ENCODE measurements around the gene CST5.
A peak's percentile ranks its signal among the peaks of the same experiment; 100 is the strongest.
"Not testable (repeated sequence)": the region's sequence is repeated elsewhere in the genome, so short reads cannot be mapped to it uniquely, and the experiment has no call there.

The CST5 gene

GRCh38 chr20:23907579-23907978 lies 28.0 kb upstream of the CST5 start:
- Histone ChIP-seq H3K36me3 (no peaks in the 10 kb centered on the region), H3K4me3 (no peak overlapping the region), H3K4me1 (peaks cover 0 to 14% (median 7%) of the 10 kb centered on the region in 10 experiments; a peak in 11 of 20 replicates), H3K9me3 (replicated peaks in 1 of 11) (peaks cover 34 to 61% (median 54%) of the 10 kb centered on the region in 11 experiments), H4K20me1 (no peaks in the 10 kb centered on the region), H3K27me3 (no peaks in the 10 kb centered on the region), H3K27ac (no peak overlapping the region), H3K9ac (no peak overlapping the region), H3K4me2 (no peak overlapping the region)
- no peak for TF ChIP-seq Cebpa-rat (IDR thresholded peaks at IDR 0.05)

DNA sequence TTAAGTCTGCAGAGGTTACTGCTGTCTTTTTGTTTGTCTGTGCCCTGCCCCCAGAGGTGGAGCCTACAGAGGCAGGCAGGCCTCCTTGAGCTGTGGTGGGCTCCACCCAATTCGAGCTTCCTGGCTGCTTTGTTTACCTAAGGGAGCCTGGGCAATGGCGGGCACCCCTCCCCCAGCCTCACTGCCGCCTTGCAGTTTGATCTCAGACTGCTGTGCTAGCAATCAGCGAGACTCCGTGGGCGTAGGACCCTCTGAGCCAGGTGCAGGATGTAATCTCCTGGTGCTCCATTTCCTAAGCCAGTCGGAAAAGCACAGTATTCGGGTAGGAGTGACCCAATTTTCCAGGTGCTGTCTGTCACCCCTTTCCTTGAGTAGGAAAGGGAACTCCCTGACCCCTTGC lies 22.8 kb upstream of the CST5 start:
- H3K4me2 ChIP-seq: peak overlapping the region in 4 of 11 experiments; percentile 3 to 26 (median 14); a peak in 5 of 22 replicates
- not testable (repeated sequence) for H3K4me1 ChIP-seq, H3K4me3 ChIP-seq, H3K9ac ChIP-seq, H3K27me3 ChIP-seq, H4K20me1 ChIP-seq, H3K36me3 ChIP-seq
- peaks cover 25 to 39% (median 30%) of the 10 kb centered on the region in 11 experiments for H3K9me3 ChIP-seq (replicated peaks in 1 of 11)
- peak overlapping the region in 3 of 11 experiments; percentile 26 to 28 (median 27); a peak in 3 of 22 replicates for H3K27ac ChIP-seq

DNA sequence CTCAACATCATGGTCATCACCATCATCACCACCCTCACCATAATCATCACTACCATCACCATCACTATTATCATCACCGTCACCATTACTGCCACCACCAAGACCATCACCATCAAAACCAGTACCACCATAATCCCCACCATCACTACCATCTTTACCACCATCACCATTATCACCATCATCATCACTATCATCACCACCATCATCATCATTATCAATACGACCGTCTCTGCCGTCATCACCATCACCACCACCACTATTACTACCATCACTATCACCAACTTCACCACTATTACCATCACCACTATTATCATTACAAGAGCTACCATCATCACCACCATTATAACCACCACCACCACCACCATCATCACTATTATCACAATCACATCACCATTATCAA lies 11.3 kb upstream of the CST5 start:
- not testable (repeated sequence) for H3K4me2 ChIP-seq; H4K20me1 ChIP-seq; H3K4me3 ChIP-seq; H3K9me3 ChIP-seq (replicated peaks in 1 of 11); H3K27me3 ChIP-seq; H3K9ac ChIP-seq; H3K27ac ChIP-seq; H3K36me3 ChIP-seq
- H3K4me1 ChIP-seq: peaks cover 0 to 22% (median 10%) of the 10 kb centered on the region in 10 experiments; a peak in 9 of 20 replicates

DNA sequence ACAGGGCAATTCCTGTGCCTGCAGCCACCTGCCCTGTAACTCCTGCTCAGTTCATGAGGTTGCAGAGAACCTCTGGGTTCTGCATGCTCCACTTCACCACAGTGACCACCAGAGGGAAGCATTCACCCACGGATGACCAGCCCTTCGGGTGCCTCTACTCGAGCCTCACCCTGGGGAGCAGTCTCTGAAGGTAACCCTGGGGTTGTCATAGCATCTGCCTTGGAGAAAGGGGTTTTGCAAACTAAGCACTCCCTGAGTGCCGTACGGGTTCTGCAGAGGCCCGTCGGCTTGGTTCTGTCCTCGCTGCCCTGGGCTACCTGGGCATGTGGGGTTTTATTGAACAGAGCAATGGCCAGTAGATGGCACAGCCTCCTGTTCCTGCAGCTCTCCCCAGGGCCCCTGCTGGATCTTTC lies 10.2 kb upstream of the CST5 start:
- TF ChIP-seq Cebpa-rat (IDR thresholded peaks at IDR 0.05): no peak
- Histone ChIP-seq H3K4me1 (peaks cover 0 to 22% (median 10%) of the 10 kb centered on the region in 10 experiments; a peak in 9 of 20 replicates), H3K4me2 (peak overlapping the region in 5 of 11 experiments; percentile 17 to 65 (median 31); a peak in 3 of 22 replicates), H3K27ac (no peak overlapping the region), H3K4me3 (no peak overlapping the region), H3K36me3 (no peaks in the 10 kb centered on the region), H3K9me3 (replicated peaks in 1 of 11) (no peaks in the 10 kb centered on the region), H3K27me3 (no peaks in the 10 kb centered on the region), H4K20me1 (no peaks in the 10 kb centered on the region), H3K9ac (no peak overlapping the region)

DNA sequence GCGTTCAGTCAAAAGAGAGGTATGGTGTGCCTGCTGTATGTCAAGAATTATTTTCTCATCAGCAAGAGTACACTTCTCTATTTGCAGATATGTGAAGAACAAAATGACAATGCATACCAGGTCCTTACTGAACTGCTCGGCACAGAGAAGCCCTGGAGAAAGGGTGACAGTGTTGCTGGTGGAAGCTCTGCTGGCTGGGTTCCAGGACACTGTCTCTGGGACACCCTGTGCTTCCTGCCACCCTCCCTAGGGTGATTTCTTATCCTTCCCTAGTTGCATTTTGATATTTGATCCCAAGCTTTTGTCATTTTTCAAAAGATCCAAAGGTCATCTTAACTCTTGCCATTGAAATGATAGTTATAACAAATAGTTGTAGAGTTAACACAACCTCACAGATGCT lies 8.3 kb upstream of the CST5 start:
- Histone ChIP-seq H3K4me2 (peak overlapping the region in 4 of 11 experiments; percentile 13 to 38 (median 22); a peak in 5 of 22 replicates), H3K4me3 (no peak overlapping the region), H4K20me1 (no peaks in the 10 kb centered on the region), H3K9me3 (replicated peaks in 1 of 11) (no peaks in the 10 kb centered on the region), H3K9ac (0 out of 22 replicates have a peak overlapping the region, but pooled peaks of 1 of the 11 experiments have one; percentile 9), H3K27ac (no peak overlapping the region), H3K4me1 (peaks cover 0 to 32% (median 22%) of the 10 kb centered on the region in 10 experiments; a peak in 10 of 20 replicates), H3K36me3 (no peaks in the 10 kb centered on the region), H3K27me3 (no peaks in the 10 kb centered on the region)
- TF ChIP-seq Cebpa-rat (IDR thresholded peaks at IDR 0.05): no peak

DNA sequence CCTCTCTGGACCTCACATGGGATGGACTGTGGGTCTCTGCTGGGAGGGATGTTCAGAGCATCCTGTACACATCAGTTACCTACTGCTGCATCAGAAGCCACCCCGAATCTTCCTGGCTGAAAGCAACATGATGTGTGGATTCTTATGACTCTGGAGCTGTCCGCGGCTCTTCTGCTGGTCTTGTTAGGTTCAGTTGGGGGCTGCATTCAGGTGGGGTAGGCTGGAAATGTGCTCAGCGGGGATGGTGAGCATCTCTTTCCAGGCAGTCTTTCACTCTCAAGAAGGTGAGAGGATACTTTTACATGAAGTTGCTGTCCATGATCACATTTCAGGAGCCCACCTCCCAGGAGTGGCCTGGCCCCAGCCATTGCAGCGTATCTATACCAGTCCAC lies 5.2 kb upstream of the CST5 start:
- H3K9ac ChIP-seq: no peak overlapping the region
- H3K4me2 ChIP-seq: no peak overlapping the region
- TF ChIP-seq Cebpa-rat (IDR thresholded peaks at IDR 0.05): no peak
- peaks cover 0 to 29% (median 19%) of the 10 kb centered on the region in 10 experiments; a peak in 10 of 20 replicates for H3K4me1 ChIP-seq
- H3K4me3 ChIP-seq: no peak overlapping the region
- no peaks in the 10 kb centered on the region for H3K27me3 ChIP-seq
- H4K20me1 ChIP-seq: no peaks in the 10 kb centered on the region
- no peaks in the 10 kb centered on the region for H3K36me3 ChIP-seq
- no peaks in the 10 kb centered on the region for H3K9me3 ChIP-seq (replicated peaks in 1 of 11)
- no peak overlapping the region for H3K27ac ChIP-seq

- Histone ChIP-seq H3K9ac (peak overlapping the region in 1 of 11 experiments; percentile 37; a peak in 1 of 22 replicates), H3K4me1 (peaks cover 0 to 23% (median 15%) of the 10 kb centered on the region in 10 experiments; a peak in 10 of 20 replicates), H3K27ac (no peak overlapping the region), H4K20me1 (no peaks in the 10 kb centered on the region), H3K36me3 (no peaks in the 10 kb centered on the region), H3K27me3 (no peaks in the 10 kb centered on the region), H3K4me2 (peak overlapping the region in 6 of 11 experiments; percentile 8 to 61 (median 48); a peak in 10 of 22 replicates), H3K4me3 (no peak overlapping the region), H3K9me3 (replicated peaks in 1 of 11) (no peaks in the 10 kb centered on the region)
- no peak for TF ChIP-seq Cebpa-rat (IDR thresholded peaks at IDR 0.05)
Measured at GRCh38 chr20:23884136-23884770, 4.7 kb upstream of the CST5 start.

- TF ChIP-seq Cebpa-rat (IDR thresholded peaks at IDR 0.05): no peak
- Histone ChIP-seq H3K9ac (no peak overlapping the region), H4K20me1 (no peaks in the 10 kb centered on the region), H3K27me3 (no peaks in the 10 kb centered on the region), H3K36me3 (no peaks in the 10 kb centered on the region), H3K27ac (no peak overlapping the region), H3K4me2 (no peak overlapping the region), H3K9me3 (replicated peaks in 1 of 11) (no peaks in the 10 kb centered on the region), H3K4me1 (peaks cover 0 to 15% (median 9%) of the 10 kb centered on the region in 10 experiments; a peak in 10 of 20 replicates), H3K4me3 (no peak overlapping the region)
Measured at GRCh38 chr20:23881371-23881770, 1.8 kb upstream of the CST5 start.

GRCh38 chr20:23880417-23880816 lies 869 bp upstream of the CST5 start:
- no peaks in the 10 kb centered on the region for H3K36me3 ChIP-seq
- no peak overlapping the region for H3K4me2 ChIP-seq
- H3K9ac ChIP-seq: no peak overlapping the region
- H4K20me1 ChIP-seq: no peaks in the 10 kb centered on the region
- no peak overlapping the region for H3K4me3 ChIP-seq
- no peaks in the 10 kb centered on the region for H3K9me3 ChIP-seq (replicated peaks in 1 of 11)
- H3K27me3 ChIP-seq: no peaks in the 10 kb centered on the region
- H3K27ac ChIP-seq: no peak overlapping the region
- H3K4me1 ChIP-seq: peaks cover 0 to 23% (median 14%) of the 10 kb centered on the region in 10 experiments; a peak in 14 of 20 replicates
- TF ChIP-seq Cebpa-rat (IDR thresholded peaks at IDR 0.05): no peak

Measured in BLaER1 treated with 17β-estradiol and CSF1 and Interleukin-3, amounts not matched to agents 10 nM and 100 nM (cell line).